Activated CD8-positive, alpha-beta memory T cell treated with anti-CD3 and anti-CD28 coated beads, Interleukin-2, amount 50 U/mL, for 4 hours (primary cell): Measurements from ENCODE around the gene SPTSSA.
"Not testable (repeated sequence)": the region's sequence is repeated elsewhere in the genome, so short reads cannot be mapped to it uniquely, and the experiment has no call there.

Experiments
- DNase-seq: peaks from one replicate; pipeline ENCODE4 v3.0.0-alpha.2; 2020

Gene SPTSSA

DNA sequence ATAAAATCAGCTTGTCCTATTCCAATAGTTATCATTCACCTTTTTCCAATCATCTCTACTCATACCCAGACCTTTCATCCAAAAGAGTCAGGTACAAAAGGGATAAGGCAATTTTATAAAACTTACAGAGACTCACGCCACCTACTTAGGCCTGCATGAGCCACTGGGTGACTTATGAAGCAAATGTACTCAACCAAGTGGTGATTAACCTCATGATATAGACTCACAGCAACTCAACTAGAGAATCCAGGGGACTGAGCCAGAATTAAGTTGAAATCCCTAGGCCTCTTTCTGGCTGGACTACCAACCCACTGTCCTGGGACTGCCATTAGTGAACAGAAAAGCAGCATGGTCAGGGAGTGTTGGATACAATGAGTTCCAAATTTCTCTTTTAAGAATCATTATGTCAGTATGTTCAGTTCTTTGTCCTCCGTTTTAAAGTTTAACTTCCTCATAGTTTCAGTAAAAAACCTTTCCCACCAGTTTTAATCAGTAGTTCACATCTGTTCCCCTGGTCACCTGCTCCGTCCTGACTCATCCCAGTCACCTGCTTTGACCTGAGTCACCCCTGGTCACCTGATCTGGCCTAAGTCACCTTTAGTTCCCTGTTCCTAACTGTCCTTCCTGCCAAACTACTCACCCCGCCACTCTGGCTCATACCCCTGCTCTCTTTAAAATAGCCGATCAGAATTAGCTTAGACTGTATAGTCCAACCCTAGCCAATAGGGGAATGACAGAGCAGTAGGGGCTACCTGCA lies 36.8 kb downstream of the SPTSSA start:
- DNase-seq, result no peak

DNA sequence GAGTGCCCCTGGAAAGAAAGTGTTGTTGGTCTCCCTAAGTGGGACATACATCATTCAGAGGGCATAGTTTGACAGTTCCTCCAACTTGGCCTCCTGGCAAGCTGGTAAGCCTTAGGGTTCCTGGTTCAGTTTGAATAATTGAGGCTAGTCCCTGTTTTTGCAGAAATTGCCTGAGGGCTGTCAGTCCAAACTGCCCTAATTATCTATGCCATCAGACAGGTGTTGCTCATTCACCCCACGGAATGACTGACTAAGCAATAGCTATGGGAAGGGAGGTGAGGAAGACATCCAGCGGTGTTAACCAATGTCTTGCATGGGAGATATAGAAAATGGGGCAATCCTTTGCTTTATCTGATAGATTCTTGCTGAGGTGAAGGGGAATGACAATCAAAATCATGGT lies 37.6 kb downstream of the SPTSSA start:
- DNase-seq, result no peak

DNA sequence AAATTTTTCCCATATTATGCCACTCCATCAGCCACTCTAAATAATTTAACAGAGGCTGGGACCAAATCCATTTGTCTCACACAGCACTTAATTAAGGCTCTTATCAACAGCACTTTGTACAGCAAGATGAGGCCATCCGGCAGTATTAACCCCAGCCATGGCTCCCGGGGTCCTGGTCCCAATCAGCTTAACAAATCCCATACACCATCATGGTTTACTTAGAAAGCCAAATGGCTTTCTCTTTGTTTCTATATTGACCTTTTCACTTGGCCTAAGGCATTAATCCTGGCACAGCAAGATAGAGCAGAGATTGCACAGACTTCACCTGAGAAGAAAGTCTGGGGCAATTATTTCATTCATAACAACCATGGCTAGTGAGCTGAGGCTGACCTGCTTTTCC lies 38.6 kb downstream of the SPTSSA start:
- no peak for DNase-seq

DNA sequence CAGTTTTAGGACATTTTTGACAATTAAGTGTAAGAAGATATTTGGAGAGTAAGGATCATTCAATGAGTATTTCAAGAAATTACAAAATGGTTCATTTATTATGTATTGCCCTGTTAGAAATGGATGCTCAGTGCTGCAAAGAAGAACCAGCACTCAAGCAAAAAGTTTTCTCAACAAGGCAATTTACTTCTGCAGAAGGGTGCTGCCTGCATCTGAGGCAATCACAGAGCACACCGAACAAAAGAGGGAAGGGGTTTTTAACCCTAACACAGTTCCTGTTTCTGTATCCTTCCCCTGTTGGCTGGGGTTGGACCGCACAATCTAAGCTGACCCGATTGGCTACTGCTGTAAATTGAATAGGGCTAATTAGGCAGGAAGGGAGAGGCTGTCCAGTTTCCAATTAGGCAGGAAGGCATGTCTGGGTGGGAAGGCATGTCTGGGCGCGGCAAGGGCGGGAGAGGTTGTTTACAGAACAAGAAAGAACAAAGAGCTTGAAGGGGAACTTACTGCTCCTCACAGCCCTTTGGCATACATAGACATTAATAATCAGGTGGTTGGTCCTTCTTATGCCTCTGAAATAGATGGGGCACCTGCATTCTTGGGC lies 41.4 kb downstream of the SPTSSA start:
- no peak for DNase-seq

DNA sequence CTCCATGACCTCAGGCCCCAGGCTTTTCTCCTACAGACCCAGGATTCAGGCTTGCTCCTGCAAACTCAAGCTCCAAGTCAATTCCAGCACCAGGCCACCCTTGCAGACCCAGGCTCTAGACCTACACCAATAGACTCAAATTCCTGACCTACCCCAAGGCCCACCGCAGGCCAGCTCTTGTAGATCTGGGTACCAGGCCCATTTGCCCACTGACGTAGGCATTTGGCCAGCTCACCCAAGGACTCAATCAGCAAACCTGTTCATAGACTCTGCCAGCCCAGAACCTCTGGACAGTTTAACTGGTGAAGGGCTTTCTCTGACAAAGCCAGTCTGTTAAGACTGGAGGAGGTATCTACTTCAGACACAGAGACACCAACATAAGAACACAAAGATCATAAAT lies 52.3 kb downstream of the SPTSSA start:
- DNase-seq, result no peak

DNA sequence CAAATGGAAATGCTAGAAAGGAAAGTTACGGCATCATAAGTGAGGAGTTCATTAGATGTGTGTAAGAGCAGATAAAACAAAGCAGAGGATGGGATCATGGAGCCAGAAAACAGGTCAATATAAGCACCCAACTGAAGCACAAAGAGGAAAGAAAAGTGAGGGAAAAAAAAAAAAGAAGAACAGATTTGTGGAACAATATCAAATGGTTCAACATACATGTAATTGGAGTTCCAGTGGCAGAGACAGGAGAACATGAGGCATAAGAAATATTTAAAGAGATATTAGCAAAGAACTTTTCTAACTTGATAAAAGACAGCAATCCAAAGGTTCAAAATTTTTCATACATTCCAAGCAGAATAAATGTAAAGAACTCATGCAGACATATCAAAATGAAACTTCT lies 54.1 kb downstream of the SPTSSA start:
- no peak for DNase-seq

DNA sequence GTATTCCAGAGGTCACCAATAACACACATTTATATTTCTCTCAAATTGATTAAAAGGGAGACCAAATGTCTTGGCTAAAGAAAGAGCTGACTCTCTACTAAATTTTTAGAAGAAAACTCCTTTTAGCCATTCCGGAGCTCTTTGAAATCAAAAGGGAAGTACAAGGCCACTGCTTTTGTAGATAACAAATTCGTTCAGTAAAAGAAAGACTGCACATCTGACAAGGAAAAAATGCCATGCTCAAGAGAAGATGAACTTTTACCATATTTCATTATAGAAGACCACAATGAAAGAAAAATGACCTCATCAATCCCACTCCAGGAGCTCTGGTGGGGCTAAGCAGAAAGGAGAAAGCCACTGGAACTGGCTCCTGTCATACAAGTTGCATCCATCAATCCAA lies 57.6 kb downstream of the SPTSSA start:
- no peak for DNase-seq

DNA sequence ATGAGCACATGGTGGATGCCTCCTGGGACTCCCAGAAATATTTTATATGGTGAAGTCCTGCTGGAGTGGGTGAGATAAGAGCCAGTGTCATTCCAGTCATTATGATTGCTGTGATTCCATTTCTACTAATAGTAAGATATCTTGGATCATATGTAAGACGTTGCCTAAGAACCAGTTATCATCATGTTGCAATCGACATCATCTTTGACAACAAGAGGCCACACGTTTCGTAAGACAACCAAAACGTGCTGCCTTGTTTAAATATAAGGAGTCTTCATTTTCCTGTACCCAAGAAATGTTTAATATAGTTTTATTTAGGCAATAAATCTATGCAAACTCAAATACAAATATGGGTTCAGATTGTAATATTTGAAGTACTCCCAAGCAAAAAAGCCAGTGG lies 58.4 kb downstream of the SPTSSA start:
- DNase-seq, result no peak

DNA sequence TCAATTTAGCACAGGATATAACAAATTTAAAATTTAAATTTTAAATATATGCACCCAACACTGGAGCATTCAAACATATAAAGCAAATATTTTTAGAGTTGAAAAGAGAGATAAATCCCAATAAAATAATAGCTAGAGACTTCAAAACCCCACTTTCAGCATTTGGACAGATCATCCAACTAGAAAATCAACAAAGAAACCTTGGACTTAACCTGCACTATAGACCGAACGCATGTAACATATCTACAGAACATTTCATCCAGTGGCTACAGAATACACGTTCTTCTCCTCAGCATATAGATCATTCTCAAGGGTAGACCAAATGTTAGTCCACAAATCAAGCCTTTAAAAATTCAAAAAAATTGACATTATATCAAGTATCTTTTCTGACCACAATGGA lies 64.0 kb downstream of the SPTSSA start:
- no peak for DNase-seq

DNA sequence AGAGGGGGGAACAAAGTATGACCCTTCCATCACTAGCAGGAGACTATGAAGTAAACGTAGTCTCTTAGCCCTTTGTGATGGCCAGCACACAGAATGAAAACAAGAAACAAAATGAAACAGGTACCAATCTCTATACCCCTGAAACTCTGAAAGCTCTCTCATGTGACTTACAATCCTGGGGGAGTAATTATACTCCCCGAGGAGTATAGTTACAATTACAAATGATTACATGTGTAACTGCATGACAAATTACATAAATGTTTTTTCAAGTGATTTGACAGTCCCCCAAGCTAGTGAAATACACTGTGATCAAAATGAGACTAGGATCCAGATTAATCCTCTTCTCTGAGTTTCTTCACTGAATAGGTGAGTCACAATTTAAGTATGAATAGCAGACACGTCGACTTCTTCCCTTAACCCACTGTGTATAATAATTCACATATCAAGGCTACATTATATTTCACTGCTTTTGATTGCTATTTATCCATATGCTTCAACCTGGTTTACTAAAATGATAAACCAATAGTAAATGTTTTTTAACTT lies 74.0 kb downstream of the SPTSSA start:
- no peak for DNase-seq

DNA sequence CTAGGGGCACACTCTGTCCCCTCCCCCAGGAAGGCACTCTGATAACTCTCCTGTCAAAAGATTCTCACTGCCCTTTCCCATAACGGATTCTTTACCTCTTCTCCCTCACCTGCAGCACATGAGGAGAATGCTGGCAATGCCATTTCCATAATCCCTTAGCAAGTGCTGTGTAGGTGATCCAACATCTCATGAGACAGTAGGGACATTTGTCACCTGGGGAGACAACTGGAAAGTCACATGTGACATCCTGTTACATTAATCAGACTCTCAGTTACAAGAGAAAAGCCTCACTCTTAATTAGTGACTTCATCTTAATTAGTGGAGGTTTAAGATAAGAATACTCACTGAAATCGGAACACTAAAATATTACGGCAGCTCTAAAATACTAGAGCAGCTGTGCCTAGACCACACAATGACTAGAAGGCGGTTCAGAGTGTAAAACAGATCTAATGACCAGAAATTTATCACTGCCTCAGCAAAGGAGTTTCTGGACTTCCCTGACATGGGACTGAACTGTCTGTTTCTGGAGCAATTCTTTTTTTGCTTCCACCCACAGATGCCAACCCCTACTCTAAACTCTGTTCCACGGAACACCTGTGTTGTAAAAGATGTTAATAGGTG lies 75.1 kb downstream of the SPTSSA start:
- no peak for DNase-seq

DNA sequence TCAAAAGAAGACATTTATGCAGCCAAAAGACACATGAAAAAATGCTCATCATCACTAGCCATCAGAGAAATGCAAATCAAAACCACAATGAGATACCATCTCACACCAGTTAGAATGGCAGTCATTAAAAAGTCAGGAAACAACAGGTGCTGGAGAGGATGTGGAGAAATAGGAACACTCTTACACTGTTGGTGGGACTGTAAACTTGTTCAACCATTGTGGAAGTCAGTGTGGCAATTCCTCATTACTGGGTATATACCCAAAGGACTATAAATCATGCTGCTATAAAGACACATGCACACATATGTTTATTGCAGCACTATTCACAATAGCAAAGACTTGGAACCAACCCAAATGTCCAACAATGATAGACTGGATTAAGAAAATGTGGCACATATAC lies 76.2 kb downstream of the SPTSSA start:
- not testable (repeated sequence) for DNase-seq

DNA sequence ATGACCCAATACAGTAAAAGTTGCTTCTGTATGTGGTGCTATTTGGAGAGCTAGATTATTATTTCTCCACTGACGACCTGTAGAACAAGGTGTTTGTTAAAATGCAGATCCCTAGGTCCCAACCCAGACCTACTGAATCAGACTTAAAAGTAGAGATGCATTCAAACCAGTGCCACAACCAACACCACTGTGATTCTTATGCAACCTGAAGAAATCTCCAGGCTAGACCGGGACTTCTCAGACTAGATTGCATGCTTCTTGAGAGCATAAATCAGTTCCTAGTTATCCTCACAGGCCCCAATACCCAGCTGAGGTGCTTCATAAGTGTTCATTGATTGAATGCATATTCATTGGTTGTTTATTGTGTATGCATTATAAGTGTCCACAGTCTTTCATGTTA lies 78.2 kb downstream of the SPTSSA start:
- DNase-seq, result no peak
